Non-pigmented ciliary epithelial cell (primary cell): Measurements from ENCODE around the gene STRN4.
"Not testable (repeated sequence)": the region's sequence is repeated elsewhere in the genome, so short reads cannot be mapped to it uniquely, and the experiment has no call there.

Experiments used
- DNase-seq: peaks from one replicate; pipeline ENCODE4 v3.0.0-alpha.2; 2010; ENCODE audit warnings: low read depth

The STRN4 gene

DNA sequence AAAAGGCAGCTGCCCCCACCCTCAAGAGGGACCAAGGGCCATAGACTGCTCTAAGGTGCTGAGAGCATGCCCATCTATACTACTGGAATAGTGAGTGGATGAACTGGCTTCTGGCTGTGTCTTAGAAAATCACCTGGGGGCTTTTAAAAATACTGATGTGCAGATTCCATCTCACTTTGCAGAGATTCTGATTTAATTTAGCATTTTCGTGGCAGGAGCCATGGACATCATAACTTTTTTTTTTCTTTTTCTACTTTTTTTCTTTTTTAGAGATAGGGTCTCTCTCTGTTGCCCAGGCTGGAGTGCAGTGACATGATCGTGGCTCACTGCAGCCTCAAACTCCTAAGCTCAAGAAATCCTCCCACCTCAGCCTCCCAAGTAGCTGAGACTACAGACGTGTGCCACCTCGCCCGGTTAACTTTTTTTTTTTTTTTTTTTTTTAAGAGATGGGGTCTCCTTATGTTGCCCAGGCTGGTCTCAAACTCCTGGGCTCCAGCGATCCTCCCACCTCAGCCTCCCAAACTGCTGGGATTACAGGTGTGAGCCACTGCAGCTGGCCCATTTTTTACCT is 33.4 kb downstream of the STRN4 start:
- DNase-seq: not testable (repeated sequence)

DNA sequence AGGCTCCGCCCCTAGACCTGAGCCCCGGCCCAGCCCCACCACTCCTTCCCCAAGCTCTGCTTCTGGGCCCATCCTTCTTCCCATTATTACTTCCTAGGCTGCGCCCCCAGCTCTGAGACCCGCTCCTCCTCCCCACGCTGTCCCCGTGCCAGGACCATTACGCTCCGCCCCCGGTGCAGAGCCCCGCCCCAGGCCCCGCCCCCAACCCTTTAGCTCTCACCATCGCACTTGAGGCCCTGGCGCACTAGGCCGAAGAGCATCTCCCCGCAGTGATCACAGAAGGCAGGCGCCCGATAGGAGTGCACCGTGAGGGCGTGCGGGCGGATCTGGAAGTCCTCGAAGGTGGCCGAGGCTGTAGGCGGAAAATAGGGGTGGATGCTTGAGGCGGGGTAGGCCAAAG is 35.6 kb downstream of the STRN4 start:
- no peak for DNase-seq

- no peak for DNase-seq
These were observed 41.7 kb downstream of the STRN4 start for GRCh38 chr19:46704379-46705076.

DNA sequence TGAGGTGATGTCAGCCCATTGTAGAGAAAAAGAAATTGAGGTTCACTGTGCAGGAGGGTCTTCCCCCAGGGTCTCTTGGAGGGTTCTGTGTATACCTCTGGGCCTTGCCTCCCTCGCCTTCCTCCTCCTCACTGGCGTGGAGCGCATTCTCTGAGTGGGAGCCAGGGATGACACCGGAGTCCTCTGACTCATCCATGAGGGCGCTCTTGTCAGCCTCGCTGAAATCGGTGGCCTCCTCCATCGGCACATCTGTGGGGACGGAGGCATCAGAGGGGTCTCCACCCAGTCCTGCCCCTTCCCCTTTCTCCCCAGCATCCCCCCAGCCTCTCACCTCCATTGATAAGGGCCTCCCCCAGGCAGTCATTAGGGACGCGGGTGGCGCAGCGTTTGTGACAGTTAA is 45.5 kb downstream of the STRN4 start:
- DNase-seq: no peak

DNA sequence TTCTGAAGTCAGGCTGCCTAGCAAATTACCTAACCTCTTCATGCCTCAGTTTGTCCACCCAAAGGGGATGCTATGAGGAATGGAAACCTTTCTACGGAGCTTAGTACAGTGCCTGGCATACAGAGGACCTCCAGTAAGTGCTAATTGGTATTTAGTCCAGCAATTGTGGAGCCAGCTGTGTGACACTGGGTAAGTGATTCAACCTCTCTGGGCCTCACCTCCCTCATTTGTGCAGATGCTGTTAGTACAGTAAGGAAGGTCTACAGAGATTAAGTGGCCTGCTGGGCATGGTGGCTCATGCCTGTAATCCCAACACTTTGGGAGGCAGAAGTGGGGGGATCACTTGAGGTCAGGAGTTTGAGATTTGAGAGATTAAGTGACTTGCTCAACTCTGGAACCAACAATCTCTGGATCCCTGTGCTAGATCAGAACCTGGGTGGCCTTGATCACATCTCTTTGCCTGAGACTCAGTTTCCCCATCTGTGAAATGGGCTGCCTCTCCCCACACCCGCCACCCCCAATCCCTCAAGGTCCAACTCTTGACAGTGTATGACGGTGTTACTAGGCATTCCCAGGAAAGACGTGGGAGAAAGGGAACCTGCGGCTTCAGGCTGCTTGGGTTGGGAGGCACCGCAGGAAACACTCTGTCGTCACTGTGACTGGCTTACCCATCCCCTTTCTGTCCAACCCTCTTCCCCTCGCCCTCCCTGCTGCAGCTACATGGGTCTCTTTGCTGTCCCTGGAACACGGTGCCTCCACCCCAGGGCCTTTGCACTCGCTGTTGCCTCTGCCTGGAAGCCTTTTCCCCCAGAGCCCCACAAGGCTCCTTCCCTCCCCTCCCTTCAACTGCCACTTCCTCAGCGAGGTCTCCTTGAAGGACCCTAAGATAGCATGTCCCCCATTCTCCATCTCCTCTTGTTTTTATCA is 47.6 kb downstream of the STRN4 start:
- DNase-seq: no peak

DNA sequence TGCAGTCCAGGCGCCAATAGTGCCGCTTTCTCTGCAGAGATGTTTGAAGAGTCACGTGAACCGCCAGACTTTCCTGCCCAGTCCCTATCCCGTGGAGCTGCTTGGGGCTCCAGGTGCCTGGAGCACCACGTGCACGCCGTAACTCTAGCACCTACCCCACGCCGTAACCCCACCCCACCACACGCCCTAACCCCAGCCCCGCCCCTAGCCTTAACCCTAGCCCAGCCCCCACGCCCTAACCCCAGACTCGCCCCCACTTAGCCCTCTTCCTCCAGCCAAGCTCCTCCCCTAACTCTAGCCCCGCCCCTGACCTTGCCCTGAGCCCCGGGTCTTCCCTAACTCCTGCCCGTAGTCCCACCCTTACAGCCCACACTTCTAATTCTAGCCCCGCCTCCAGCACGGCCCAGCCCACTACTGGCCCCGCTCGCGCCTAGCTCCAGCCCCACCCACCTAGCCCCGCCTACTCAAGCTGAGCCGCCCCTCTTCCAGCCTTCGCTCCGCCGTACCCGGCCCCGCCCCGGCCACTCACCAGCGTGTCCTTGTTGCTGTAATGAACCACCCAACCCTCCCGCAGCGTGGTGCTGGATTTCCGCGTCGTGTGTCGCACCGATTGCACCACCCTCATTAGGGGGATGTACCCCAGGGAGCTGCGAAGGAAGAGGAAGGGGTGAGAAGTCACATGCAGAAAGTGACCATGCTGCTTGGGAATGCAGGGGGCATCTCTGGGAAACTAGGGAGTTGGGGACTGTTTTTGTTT is 48.9 kb downstream of the STRN4 start:
- no peak for DNase-seq

DNA sequence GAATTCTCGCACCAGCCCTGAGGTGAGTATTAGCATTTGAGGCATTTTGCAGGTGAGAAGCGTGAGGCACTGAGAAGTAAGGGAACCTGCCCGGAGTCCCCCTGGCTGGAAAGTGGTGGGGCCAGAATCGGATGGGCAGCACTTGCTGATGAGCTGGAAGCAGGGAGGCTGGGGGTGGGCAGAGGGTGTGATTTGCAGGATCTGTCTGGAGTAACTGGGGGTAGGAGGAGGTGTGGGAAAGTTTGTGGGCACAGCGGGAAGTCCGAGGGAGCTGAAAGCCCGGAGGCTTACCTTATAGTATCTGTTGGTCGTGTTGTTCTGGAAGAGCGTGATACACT is 49.4 kb downstream of the STRN4 start:
- no peak for DNase-seq

GRCh38 chr19:46696052-46696451 is 50.2 kb downstream of the STRN4 start:
- DNase-seq: no peak

DNA sequence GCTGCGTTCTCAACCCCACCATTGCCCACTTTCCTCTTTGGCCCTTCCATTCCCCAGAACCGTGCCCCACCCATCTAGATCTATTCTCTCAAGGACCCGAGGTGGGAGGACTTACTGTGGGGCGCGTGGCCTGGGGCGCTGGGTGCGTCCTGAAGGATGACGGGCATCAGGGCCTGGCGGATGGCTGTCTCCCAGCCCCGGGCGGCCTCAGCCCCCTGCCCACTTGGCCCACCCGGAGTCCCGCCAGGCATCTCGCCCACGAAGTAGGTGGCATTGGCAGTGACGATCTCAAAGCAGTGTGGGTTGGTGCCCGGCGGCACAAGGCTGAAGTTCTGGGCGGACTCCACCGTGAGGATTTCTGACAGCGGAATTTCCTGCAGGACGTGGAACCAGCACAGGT is 52.5 kb downstream of the STRN4 start:
- DNase-seq: no peak

DNA sequence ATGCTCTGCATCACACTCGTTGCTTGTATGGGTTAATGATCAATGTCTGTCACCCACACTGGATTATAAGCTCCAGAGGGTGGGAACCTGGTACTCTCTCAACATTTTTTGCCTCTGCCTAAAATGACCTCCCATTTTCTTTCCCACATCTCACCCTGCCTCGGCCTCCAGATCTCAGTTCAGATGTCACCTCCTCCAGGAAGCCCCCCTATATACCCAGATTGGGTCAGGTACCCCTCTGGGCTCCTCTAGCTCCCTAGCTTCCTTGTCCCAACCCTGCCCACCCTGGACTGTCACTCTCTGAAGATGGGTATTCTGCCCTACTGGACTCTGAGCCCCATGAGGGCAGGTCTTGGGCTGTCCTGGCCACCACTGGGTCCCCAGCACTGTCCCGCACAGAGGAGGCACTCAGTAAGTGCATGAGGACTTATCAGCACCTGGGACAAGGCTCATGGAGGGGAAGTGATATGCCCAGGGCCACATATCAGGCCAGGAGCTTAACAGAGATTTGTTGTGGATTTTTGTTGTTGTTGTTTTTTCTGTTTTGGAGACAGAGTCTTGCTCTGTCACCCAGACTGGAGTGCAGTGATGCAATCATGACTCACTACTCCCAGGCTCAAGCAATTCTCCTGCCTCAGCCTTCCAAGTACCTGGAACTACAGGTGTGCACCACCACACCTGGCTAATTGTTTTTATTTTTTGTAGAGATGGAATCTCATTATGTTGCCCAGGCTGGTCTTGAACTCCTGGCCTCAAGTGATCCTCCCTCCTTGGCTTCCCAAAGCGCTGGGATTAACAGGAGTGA is 53.1 kb downstream of the STRN4 start:
- no peak for DNase-seq

DNA sequence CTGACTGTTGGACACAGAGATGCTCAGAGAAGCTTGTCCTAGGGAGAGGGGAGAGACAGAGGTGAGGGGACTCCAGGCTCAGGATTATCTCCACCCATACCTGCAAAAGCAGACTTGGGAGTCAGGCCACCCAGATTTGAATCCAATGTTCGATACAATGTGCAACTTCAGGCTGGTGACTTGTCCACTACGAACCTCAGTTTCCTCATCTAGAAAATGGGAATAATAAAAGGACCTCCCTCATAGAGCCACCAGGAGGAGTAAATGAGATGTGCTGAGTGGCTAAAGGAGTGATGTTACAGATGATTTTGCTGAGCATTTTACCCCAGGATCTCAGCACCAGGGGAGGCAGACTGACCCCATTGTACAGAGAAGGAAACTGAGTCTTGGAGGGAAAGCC is 54.3 kb downstream of the STRN4 start:
- no peak for DNase-seq

GRCh38 chr19:46691104-46691503 is 55.1 kb downstream of the STRN4 start:
- no peak for DNase-seq

- DNase-seq: no peak
These were observed 56.9 kb downstream of the STRN4 start for GRCh38 chr19:46689358-46689757.

GRCh38 chr19:46687438-46688145 is 58.7 kb downstream of the STRN4 start:
- DNase-seq: no peak

DNA sequence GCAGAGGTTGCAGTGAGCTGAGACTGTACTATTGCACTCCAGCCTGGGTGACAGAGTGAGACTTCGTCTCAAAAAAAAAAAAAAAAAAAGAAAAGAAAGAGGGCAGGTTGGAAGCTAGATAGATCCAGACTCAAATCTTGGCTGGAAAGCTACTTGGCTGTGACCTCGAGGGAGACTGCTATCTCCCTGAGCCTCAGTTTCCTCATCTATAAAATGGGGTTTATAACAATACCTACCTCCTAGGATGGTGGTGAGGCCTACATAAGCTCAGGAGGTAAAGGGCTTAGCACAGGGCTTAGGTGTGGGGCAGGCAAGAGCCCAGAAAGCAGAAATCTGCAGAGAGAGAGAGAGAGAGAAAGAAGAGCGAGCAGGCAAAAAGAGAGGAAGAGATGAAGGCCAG is 61.1 kb downstream of the STRN4 start:
- no peak for DNase-seq

DNA sequence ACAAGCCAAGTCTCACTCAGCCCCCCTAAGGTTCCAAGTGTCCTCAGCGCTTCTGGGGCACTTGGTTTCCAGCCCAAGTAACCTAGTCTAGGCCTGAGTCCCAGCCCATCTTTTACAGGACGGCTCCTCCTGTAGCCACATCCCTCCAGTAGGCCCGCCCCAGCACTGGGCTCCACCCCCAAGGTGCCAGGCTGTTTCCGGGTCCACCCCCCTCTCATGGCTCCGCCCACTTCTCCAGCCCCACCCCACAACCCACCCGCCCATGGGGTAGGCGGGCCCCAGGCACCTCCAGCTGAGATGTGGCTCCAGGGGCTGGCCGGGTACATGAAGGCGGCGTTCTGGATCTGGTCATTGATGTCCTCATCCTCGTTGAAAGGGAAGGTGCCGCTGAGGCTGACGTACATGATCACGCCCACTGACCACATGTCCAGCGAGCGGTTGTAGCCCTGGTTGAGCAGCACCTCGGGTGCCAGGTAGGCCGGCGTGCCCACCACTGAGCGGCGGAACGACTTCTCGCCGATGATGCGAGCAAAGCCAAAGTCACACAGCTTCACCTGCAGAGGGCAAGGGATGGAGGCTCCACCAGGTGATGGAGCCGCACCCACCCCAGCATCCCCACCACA is 68.0 kb downstream of the STRN4 start:
- no peak for DNase-seq

DNA sequence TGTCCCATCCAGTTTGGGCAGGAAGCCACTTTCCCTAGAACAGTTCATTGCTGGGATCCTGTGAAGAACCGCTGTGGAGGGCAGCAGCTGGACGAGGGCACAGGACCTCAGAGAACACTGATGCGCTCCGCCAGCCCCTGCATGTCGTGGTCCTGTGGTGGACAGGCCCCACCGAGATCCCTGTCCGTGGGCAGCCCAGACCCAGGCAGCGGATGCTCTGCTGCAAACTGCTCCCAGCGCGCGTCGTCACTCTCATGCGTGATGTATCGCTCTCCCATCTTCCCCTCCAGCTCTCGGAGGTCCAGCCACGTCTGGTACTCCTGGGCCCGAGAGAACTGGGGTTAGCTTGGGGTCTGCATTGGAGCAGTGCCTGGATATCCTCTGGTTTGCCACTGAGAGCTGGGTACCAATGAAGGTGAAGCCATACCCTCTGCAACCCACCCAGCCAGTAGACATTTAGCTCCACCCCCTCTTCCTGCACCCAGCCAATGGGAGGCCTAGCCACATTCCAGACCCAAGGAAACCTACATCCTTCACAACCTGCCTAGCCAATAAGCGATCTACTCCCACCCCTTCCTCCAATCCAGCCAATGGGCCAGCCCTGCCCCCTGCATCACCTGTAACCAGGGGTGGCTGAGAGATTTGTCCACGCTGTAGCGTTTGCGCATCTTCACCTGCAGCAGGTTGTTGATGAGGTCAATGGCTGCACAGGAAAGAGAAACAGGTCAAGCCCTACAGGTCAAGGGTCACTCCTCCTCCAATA is 71.7 kb downstream of the STRN4 start:
- no peak for DNase-seq

- DNase-seq: peak; percentile 9
These were observed 75.4 kb downstream of the STRN4 start for GRCh38 chr19:46670813-46671212.
